ENCODE results near the gene EXOC3.

GRCh38 chr5:490116-491106 is 47.4 kb downstream of the EXOC3 start:
- TF ChIP-seq CBX5 (IDR thresholded peaks at IDR 0.05; ENCODE audit: low read depth, low read length) = no peak
- TF ChIP-seq HDAC6 (IDR thresholded peaks at IDR 0.05; ENCODE audit: low read depth, low read length) = no peak
- no peak for TF ChIP-seq MAFK (IDR thresholded peaks at IDR 0.05; ENCODE audit: low read depth, low read length)
- no peak for TF ChIP-seq POLR2AphosphoS5 (IDR thresholded peaks at IDR 0.05; ENCODE audit: low read depth, low read length)
- no peak for TF ChIP-seq EP300 (IDR thresholded peaks at IDR 0.05; ENCODE audit: borderline replicate concordance in 1 of 2, low read depth in 2 of 2, low read length in 2 of 2)
- no peak for TF ChIP-seq SIN3A (conservative IDR thresholded peaks at IDR 0.05 in 1 of 2, IDR thresholded peaks at IDR 0.05 in 1 of 2; ENCODE audit: low read depth in 1 of 2, low read length in 2 of 2)
- no peak for TF ChIP-seq POU5F1 (IDR thresholded peaks at IDR 0.05; ENCODE audit: low read depth, low read length)
- TF ChIP-seq EZH2 (IDR thresholded peaks at IDR 0.05; ENCODE audit: low read depth, low read length, severe bottlenecking) = no peak
- TF ChIP-seq, protein P1, sequence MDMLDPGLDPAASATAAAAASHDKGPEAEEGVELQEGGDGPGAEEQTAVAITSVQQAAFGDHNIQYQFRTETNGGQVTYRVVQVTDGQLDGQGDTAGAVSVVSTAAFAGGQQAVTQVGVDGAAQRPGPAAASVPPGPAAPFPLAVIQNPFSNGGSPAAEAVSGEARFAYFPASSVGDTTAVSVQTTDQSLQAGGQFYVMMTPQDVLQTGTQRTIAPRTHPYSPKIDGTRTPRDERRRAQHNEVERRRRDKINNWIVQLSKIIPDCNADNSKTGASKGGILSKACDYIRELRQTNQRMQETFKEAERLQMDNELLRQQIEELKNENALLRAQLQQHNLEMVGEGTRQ (IDR thresholded peaks at IDR 0.05; ENCODE audit: low read length) = no peak
- no peak for TF ChIP-seq POLR2A (IDR thresholded peaks at IDR 0.05; ENCODE audit: control extremely low read depth in 1 of 2, low read depth in 2 of 2, low read length in 2 of 2)
